ENCODE data around the gene CAST.

CAST gene

DNA sequence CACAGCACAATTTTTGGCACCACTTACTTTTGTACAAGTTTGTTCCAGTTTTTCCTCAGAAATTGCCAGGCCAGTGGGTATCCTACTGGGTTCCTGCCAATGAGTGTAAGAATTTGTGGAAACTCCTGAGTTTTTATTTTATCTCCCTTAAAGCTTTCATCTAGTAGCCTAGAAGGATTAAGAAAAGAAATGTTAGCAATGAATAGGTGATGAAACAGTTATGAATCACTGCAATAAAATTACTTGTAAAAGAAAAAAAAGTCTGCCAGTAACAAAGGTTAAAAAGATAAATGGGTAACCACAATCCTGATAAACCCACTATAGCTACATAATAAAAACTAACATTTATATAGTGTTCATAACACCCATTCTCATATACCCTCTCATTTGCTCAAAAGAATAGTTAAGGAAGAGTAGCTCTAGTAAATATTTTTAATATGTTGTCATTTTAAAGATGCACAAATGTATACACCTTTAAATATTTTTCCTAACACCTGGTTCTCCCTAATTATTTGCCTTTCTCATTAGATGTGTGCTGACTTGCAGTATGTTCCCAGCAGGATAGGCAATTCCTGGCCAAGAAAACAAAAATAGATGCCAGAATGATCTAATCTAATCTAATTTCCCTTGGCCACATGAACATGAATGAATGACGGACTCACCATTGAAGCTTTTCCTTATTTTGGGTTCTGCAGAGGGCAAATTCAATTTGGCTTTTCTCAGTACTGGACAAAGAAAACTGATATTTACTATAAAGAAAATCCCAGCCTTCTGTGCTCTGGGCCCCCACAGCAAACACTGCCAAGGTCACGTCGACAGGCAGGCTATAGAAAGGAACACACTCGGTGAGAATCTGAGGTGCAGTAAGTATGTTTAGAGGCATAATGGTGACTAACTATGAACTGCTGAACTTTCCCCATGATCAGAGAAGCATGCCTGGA is 119.1 kb downstream of the CAST start:
- Histone ChIP-seq H3K36me3 (ENCODE audit: control insufficient read depth, insufficient read depth, low read length) (peaks cover 81% of the 10 kb centered on the region), H3K9me3 (ENCODE audit: control insufficient read depth, low read length) (no peaks in the 10 kb centered on the region)

DNA sequence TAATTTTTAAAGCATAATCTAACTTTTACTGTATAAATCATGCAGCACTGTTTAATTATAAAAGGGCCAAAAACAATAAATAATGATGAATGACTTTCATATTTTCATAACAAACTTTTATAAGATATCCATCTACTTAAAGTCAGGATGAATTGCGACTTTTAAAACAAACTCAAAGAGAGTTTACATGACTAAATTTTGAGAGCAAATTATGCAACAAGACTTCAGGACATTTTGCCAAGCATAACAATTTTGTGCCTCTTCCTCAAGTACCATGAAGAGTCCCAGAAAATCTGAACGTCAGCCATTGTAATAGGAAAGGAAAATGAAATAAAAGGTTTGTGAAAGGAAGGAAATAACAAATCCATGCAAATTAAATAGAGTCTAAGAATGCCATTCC is 121.2 kb downstream of the CAST start:
- no peak overlapping the region for H3K27ac ChIP-seq (ENCODE audit: insufficient read depth, low read length, poor library complexity, severe bottlenecking)
- DNase-seq: no peak
- no peaks in the 10 kb centered on the region for H3K4me1 ChIP-seq (ENCODE audit: control insufficient read depth, insufficient read depth, low read length, poor library complexity, severe bottlenecking)
- no peaks in the 10 kb centered on the region for H3K9me3 ChIP-seq (ENCODE audit: control insufficient read depth, low read length)
- H3K4me3 ChIP-seq (ENCODE audit: insufficient read depth, low read depth, low read length, poor library complexity, severe bottlenecking): no peak overlapping the region
- H3K36me3 ChIP-seq (ENCODE audit: control insufficient read depth, insufficient read depth, low read length): peaks cover 84% of the 10 kb centered on the region
- no peaks in the 10 kb centered on the region for H3K27me3 ChIP-seq (replicated peaks; ENCODE audit: control insufficient read depth, insufficient read depth, low read length, poor library complexity, severe bottlenecking)

More for the DNA sequence above, 119.1 kb downstream of the CAST start:
- no peak overlapping the region for H3K27ac ChIP-seq (ENCODE audit: insufficient read depth, low read length, poor library complexity, severe bottlenecking)
- no peak for DNase-seq
- no peaks in the 10 kb centered on the region for H3K27me3 ChIP-seq (replicated peaks; ENCODE audit: control insufficient read depth, insufficient read depth, low read length, poor library complexity, severe bottlenecking)
- H3K4me3 ChIP-seq (ENCODE audit: insufficient read depth, low read depth, low read length, poor library complexity, severe bottlenecking): no peak overlapping the region
- H3K4me1 ChIP-seq (ENCODE audit: control insufficient read depth, insufficient read depth, low read length, poor library complexity, severe bottlenecking): no peaks in the 10 kb centered on the region

DNA sequence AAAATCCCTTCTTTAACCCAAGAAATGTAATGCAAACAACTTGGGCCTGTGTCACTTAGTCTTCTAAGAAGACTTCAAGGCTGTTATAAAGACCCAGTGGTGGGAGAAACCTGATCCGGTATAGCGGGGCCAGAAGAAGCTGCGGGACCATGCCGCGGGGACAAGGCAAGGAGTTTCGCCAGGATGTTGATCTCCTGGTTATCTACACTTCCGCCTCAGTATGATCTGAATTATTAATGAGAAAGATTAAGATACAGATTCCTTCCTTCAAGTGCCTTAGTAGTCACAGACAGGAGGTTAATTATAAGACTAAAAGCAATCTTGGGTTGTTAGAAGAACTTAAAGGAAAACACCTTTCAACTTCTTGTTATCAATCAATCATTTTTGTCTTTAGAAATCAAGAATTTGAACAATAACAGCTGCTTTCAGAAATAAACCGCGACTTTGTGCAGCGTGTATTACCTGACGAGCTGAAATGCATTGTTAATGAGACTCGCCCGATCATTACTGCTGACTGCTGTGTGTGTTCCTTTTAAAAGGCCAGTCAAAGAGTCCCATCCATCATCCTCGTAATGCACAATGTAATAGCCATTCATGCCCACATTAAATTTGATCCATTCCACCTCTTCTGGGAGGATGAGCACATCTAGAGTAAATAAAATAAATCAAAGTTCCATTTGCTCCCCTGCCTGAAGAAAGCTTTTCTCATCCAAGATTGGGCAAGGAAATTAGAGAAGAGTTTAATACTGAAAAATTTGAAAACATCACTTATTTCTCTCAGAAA is 123.3 kb downstream of the CAST start:
- Histone ChIP-seq H3K27ac (ENCODE audit: insufficient read depth, low read length, poor library complexity, severe bottlenecking) (no peak overlapping the region), H3K4me1 (ENCODE audit: control insufficient read depth, insufficient read depth, low read length, poor library complexity, severe bottlenecking) (no peaks in the 10 kb centered on the region), H3K27me3 (replicated peaks; ENCODE audit: control insufficient read depth, insufficient read depth, low read length, poor library complexity, severe bottlenecking) (no peaks in the 10 kb centered on the region), H3K4me3 (ENCODE audit: insufficient read depth, low read depth, low read length, poor library complexity, severe bottlenecking) (no peak overlapping the region), H3K9me3 (ENCODE audit: control insufficient read depth, low read length) (no peaks in the 10 kb centered on the region), H3K36me3 (ENCODE audit: control insufficient read depth, insufficient read depth, low read length) (peaks cover 83% of the 10 kb centered on the region)
- DNase-seq: no peak

DNA sequence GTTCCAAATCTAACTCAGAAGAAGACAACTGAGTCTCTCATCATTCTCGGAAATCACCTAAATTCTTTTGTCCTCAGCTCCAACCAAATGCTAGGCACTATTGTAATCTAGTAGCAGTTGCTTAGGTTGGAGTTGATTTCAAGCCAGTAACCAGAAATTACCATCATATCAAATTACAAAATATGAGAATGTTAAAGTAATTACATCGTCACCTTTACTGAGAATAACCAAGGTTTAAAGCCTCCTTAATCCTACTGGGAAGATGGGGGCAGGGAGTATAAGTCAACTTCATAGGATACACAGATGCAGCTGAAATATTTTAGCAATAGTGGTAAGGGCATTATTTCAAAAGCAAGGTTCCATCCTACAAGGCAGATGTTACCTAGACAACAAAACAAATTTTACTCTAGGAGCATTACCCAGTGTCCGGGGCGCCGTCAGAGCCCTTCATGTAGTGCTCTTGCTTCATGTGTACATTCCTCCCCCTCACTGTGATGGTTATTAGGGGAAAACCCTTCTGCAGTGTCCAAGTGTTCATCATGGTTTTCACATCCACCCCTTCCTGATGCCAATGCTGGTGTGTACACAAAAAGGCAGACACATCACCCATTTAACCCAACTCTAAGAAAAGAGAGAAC is 126.1 kb downstream of the CAST start:
- no peaks in the 10 kb centered on the region for H3K27me3 ChIP-seq (replicated peaks; ENCODE audit: control insufficient read depth, insufficient read depth, low read length, poor library complexity, severe bottlenecking)
- peaks cover 82% of the 10 kb centered on the region for H3K36me3 ChIP-seq (ENCODE audit: control insufficient read depth, insufficient read depth, low read length)
- H3K4me1 ChIP-seq (ENCODE audit: control insufficient read depth, insufficient read depth, low read length, poor library complexity, severe bottlenecking): no peaks in the 10 kb centered on the region
- H3K4me3 ChIP-seq (ENCODE audit: insufficient read depth, low read depth, low read length, poor library complexity, severe bottlenecking): no peak overlapping the region
- no peaks in the 10 kb centered on the region for H3K9me3 ChIP-seq (ENCODE audit: control insufficient read depth, low read length)
- no peak overlapping the region for H3K27ac ChIP-seq (ENCODE audit: insufficient read depth, low read length, poor library complexity, severe bottlenecking)
- DNase-seq: no peak

DNA sequence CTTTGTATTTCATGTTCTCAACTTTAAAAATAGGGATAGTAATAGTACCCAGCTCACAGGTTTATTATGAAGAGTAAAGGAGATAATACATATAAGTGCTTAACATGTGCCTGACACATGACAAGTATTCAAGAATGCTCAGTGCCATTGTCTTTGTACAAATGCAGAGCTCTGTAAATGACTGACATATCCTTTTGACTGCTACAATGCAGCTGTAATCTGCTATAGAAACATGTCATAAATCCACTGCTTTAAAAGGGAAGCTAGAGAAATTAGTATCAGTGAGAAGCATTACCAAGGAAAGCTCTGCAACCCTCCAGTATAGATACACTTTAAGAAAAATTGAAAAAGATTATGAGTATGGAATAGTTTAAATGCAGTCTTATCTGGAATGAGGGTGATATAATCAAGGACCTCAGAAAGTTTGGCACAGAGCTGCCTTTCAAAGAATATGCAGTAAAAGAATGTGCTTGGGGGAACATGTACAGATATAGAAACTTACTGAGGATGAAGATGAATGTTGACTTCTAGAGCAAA is 127.7 kb downstream of the CAST start:
- peaks cover 4% of the 10 kb centered on the region for H3K4me1 ChIP-seq (ENCODE audit: control insufficient read depth, insufficient read depth, low read length, poor library complexity, severe bottlenecking)
- H3K9me3 ChIP-seq (ENCODE audit: control insufficient read depth, low read length): no peaks in the 10 kb centered on the region
- H3K27me3 ChIP-seq (replicated peaks; ENCODE audit: control insufficient read depth, insufficient read depth, low read length, poor library complexity, severe bottlenecking): no peaks in the 10 kb centered on the region
- no peak for DNase-seq
- H3K36me3 ChIP-seq (ENCODE audit: control insufficient read depth, insufficient read depth, low read length): peaks cover 81% of the 10 kb centered on the region
- no peak overlapping the region for H3K4me3 ChIP-seq (ENCODE audit: insufficient read depth, low read depth, low read length, poor library complexity, severe bottlenecking)
- H3K27ac ChIP-seq (ENCODE audit: insufficient read depth, low read length, poor library complexity, severe bottlenecking): no peak overlapping the region

DNA sequence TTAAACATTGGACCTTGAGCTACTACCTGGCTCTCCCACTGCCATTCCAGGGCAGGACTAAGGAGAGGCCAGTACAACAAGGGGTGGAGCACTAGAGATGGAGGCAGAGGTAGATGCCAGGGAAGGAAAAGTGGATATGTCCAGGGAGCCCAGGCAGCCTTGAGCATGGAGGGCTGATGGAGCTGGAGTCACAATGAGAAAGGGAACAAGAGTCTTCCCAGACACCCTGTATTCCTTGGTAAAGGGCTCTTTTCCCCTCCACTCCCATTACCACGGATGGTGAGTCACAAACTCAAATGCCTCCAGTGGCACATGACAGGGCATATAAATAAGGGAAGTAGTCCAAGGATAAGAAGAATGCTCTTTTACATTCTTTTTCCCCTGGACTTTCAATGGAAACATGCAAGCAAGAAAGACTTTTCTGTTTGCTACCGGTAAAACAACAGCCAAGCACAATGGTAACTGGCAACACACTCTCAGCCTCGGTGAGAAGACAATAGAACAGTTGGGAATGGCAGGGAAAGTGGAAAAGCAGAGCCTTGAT is 128.9 kb downstream of the CAST start:
- Histone ChIP-seq H3K27ac (ENCODE audit: insufficient read depth, low read length, poor library complexity, severe bottlenecking) (peak overlapping the region; percentile 9), H3K27me3 (replicated peaks; ENCODE audit: control insufficient read depth, insufficient read depth, low read length, poor library complexity, severe bottlenecking) (no peaks in the 10 kb centered on the region), H3K4me1 (ENCODE audit: control insufficient read depth, insufficient read depth, low read length, poor library complexity, severe bottlenecking) (peaks cover 4% of the 10 kb centered on the region), H3K36me3 (ENCODE audit: control insufficient read depth, insufficient read depth, low read length) (peaks cover 80% of the 10 kb centered on the region), H3K4me3 (ENCODE audit: insufficient read depth, low read depth, low read length, poor library complexity, severe bottlenecking) (no peak overlapping the region), H3K9me3 (ENCODE audit: control insufficient read depth, low read length) (no peaks in the 10 kb centered on the region)
- DNase-seq: no peak

DNA sequence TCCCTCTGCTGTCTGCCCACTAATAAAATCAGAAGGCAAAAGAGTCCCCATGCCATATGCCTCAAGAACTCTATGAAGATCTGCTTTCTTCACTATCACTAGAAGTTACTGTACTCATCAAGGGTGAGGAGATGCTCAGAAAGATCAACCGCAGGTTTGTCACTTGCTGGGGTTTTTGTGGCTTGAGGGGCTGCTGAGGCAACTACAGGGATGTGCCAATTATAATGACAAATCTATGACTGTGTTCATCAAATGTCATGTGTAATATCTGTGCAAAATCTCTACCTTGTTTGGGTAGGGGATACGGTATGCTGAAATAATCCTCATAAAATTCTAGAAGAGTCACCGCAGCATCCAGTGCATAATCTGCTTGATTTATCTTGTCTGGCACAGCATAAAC is 132.6 kb downstream of the CAST start:
- Histone ChIP-seq H3K36me3 (ENCODE audit: control insufficient read depth, insufficient read depth, low read length) (peaks cover 89% of the 10 kb centered on the region), H3K27ac (ENCODE audit: insufficient read depth, low read length, poor library complexity, severe bottlenecking) (no peak overlapping the region), H3K4me3 (ENCODE audit: insufficient read depth, low read depth, low read length, poor library complexity, severe bottlenecking) (no peak overlapping the region), H3K27me3 (replicated peaks; ENCODE audit: control insufficient read depth, insufficient read depth, low read length, poor library complexity, severe bottlenecking) (no peaks in the 10 kb centered on the region), H3K4me1 (ENCODE audit: control insufficient read depth, insufficient read depth, low read length, poor library complexity, severe bottlenecking) (peaks cover 4% of the 10 kb centered on the region), H3K9me3 (ENCODE audit: control insufficient read depth, low read length) (no peaks in the 10 kb centered on the region)
- peak in 2 of 3 donors; percentile 9 to 18 for DNase-seq

DNA sequence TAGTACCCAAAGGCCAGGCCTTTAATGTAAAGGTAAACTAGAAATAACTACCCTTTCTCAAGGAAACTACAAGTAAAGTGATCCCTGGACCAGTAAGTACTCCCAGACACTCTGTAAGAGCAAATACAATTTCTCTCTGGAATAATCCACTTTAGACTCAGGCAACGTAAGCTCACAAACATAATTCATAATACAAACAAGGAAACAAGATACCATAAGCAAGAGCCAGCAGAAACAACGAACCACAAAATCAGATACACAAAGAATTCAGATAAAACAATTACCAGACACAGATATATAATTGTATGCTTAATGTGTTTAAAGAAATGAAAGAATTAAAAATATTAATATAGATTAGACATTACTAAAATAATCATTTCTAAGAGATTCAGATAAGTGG is 133.4 kb downstream of the CAST start:
- Histone ChIP-seq H3K27ac (ENCODE audit: insufficient read depth, low read length, poor library complexity, severe bottlenecking) (no peak overlapping the region), H3K4me3 (ENCODE audit: insufficient read depth, low read depth, low read length, poor library complexity, severe bottlenecking) (no peak overlapping the region), H3K36me3 (ENCODE audit: control insufficient read depth, insufficient read depth, low read length) (peaks cover 89% of the 10 kb centered on the region), H3K27me3 (replicated peaks; ENCODE audit: control insufficient read depth, insufficient read depth, low read length, poor library complexity, severe bottlenecking) (no peaks in the 10 kb centered on the region), H3K9me3 (ENCODE audit: control insufficient read depth, low read length) (no peaks in the 10 kb centered on the region), H3K4me1 (ENCODE audit: control insufficient read depth, insufficient read depth, low read length, poor library complexity, severe bottlenecking) (peaks cover 4% of the 10 kb centered on the region)
- no peak for DNase-seq

DNA sequence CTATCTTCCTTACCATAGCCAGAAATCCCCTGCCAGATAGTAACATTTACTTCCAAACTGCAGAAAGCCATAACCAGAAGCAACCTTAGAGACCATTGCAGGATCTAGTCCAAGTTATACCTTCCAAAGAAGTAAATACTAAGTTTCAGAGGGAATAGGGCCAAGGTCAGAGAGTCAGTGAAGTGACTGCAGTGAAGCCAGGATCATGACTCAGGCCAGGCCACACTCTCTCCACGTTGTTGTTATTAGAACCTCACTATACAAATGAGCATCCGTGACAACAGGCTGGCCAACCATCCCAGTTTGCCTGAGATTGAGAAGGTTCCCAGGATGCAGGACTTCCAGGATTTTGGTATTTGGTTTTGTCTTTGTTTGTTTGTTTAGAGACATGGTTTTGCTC is 134.3 kb downstream of the CAST start:
- Histone ChIP-seq H3K9me3 (ENCODE audit: control insufficient read depth, low read length) (no peaks in the 10 kb centered on the region), H3K27ac (ENCODE audit: insufficient read depth, low read length, poor library complexity, severe bottlenecking) (no peak overlapping the region), H3K27me3 (replicated peaks; ENCODE audit: control insufficient read depth, insufficient read depth, low read length, poor library complexity, severe bottlenecking) (no peaks in the 10 kb centered on the region), H3K4me1 (ENCODE audit: control insufficient read depth, insufficient read depth, low read length, poor library complexity, severe bottlenecking) (peaks cover 4% of the 10 kb centered on the region), H3K36me3 (ENCODE audit: control insufficient read depth, insufficient read depth, low read length) (peaks cover 90% of the 10 kb centered on the region), H3K4me3 (ENCODE audit: insufficient read depth, low read depth, low read length, poor library complexity, severe bottlenecking) (no peak overlapping the region)
- no peak for DNase-seq

Data from effector memory CD4-positive, alpha-beta T cell (primary cell).